ENCODE results near the gene ABCC5. TPM values are rescaled to one million over a fixed set of nuclear protein-coding genes. Genes with fewer than 3 reads are reported as not detected.
"Not testable (repeated sequence)": the region's sequence is repeated elsewhere in the genome, so short reads cannot be mapped to it uniquely, and the experiment has no call there.

The ABCC5 gene
- total RNA-seq, 1 donor from 2014 or later: 50.9 TPM

DNA sequence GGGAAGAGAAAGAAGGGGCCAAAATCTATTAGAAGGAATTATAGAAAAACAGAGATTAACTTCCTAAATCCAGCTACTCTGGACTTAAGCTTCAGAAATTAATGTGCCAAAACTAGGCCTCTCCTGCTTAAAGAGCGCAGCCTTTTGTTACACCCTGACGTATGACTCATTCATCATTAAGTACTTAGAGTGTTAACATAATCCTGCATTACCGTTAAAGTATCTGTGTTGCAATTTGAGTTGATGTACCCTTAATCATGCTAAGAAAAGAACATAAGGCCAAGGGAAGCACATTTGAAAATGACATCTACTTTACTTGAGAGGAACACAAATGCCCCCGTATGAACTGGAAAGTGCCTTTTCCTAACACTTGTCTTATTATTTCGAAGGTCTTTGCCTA lies 21.7 kb upstream of the ABCC5 start:
- no peak overlapping the region for H3K27ac Mint-ChIP-seq (ENCODE audit: unreplicated experiment)
- no peaks in the 10 kb centered on the region for H3K9me3 Mint-ChIP-seq
- H3K27me3 Mint-ChIP-seq (ENCODE audit: low read depth): peaks cover 2% of the 10 kb centered on the region
- DNase-seq (ENCODE audit: low read depth, low spot score): no peak
- no peaks in the 10 kb centered on the region for H3K4me1 Mint-ChIP-seq
- no peaks in the 10 kb centered on the region for H3K36me3 Mint-ChIP-seq (ENCODE audit: low read depth)
- H3K4me3 Mint-ChIP-seq: no peak overlapping the region
- TF ChIP-seq, protein P1, sequence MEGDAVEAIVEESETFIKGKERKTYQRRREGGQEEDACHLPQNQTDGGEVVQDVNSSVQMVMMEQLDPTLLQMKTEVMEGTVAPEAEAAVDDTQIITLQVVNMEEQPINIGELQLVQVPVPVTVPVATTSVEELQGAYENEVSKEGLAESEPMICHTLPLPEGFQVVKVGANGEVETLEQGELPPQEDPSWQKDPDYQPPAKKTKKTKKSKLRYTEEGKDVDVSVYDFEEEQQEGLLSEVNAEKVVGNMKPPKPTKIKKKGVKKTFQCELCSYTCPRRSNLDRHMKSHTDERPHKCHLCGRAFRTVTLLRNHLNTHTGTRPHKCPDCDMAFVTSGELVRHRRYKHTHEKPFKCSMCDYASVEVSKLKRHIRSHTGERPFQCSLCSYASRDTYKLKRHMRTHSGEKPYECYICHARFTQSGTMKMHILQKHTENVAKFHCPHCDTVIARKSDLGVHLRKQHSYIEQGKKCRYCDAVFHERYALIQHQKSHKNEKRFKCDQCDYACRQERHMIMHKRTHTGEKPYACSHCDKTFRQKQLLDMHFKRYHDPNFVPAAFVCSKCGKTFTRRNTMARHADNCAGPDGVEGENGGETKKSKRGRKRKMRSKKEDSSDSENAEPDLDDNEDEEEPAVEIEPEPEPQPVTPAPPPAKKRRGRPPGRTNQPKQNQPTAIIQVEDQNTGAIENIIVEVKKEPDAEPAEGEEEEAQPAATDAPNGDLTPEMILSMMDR (conservative IDR thresholded peaks at IDR 0.05): no peak

- H3K4me1 Mint-ChIP-seq; H3K27me3 Mint-ChIP-seq (ENCODE audit: low read depth); H3K4me3 Mint-ChIP-seq: not testable (repeated sequence)
Measured at GRCh38 chr3:184038307-184038706, 20.6 kb upstream of the ABCC5 start.

DNA sequence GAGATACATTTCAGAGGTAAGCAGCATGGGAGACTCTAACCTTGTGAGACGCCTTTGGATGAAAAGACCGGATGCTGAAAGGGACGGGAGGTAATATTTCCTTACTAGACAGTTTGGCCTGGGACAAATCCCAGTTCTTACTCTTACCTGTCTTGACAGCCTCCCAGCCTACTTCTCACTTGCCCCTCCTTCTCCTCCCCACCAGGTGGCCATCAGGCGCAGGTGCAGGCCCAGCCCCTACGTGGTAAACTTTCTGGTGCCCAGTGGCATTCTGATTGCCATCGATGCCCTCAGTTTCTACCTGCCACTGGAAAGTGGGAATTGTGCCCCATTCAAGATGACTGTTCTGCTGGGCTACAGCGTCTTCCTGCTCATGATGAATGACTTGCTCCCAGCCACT lies 20.1 kb upstream of the ABCC5 start:
- H3K36me3 Mint-ChIP-seq (ENCODE audit: low read depth): no peaks in the 10 kb centered on the region
- no peak overlapping the region for H3K27ac Mint-ChIP-seq (ENCODE audit: unreplicated experiment)
- TF ChIP-seq, protein P1 (conservative IDR thresholded peaks at IDR 0.05): no peak
- peaks cover 9% of the 10 kb centered on the region for H3K27me3 Mint-ChIP-seq (ENCODE audit: low read depth)
- no peaks in the 10 kb centered on the region for H3K4me1 Mint-ChIP-seq
- no peak for DNase-seq (ENCODE audit: low read depth, low spot score)
- H3K4me3 Mint-ChIP-seq: no peak overlapping the region
- H3K9me3 Mint-ChIP-seq: no peaks in the 10 kb centered on the region

More at GRCh38 chr3:184038307-184038706, 20.6 kb upstream of the ABCC5 start:
- peak overlapping the region; percentile 35 for H3K27ac Mint-ChIP-seq (ENCODE audit: unreplicated experiment)
- not testable (repeated sequence) for H3K36me3 Mint-ChIP-seq (ENCODE audit: low read depth); DNase-seq (ENCODE audit: low read depth, low spot score); H3K9me3 Mint-ChIP-seq

DNA sequence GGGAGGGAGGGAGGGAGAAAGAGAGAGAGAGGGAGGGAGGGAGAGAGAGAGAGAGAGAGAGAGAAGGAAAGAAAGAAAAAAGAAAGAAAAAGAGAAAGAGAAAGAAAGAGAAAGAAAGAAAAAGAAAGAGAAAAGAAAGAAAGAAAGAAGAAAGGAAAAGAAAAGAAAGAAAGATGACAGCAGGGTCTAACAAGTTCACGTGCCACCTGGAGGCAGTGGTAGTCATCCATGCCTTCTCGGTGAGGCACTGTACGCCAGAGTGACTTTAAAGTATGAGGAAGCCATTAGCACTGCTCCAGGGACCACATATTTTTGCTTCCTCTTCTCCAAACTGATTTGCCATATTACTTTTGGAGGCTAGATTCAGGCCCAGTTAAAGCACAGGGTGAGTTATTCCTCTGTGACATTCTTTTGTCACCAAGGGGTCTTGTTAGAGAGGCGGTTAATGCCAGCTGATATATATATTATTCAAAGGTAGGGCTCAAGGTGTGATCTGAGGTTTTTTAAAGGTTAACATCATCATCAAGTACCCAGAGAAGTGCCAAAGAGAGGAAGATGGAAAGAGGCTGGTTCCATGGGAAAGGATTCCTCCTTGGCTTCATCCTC lies 13.6 kb upstream of the ABCC5 start, which contains the start of gene HTR3D:
HTR3D (plus strand) TSS at position 556 of the 606 bp plus-strand sequence; CDS start at position 556, 0 bp downstream.
- Mint-ChIP-seq H3K4me3 (no peak within 1 kb of the TSS), H3K36me3 (ENCODE audit: low read depth) (no peaks in the 10 kb centered on the region), H3K27me3 (ENCODE audit: low read depth) (peaks cover 27% of the 10 kb centered on the region), H3K27ac (ENCODE audit: unreplicated experiment) (no peak within 1 kb of the TSS), H3K9me3 (no peaks in the 10 kb centered on the region), H3K4me1 (no peaks in the 10 kb centered on the region)
- no peak for DNase-seq (ENCODE audit: low read depth, low spot score)
- TF ChIP-seq, protein P1 (conservative IDR thresholded peaks at IDR 0.05): no peak

DNA sequence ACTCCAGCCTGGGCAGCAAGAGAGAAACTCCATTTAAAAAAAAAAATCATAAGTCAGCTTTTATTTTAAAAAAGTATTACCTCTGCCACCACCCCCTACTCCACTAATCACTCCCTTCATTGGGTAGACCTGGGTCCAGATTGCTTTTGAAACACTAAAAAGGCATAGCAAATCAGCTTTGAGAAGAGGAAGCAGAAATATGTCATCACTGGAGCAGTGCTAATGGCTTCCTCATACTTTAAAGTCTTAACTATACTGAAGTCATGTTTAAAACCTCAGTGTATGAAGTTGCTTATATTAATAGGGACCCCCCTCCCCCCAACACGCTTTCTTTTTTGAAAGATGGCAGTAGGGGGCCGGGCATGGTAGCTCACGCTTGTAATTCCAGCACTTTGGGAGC lies 12.9 kb upstream of the ABCC5 start:
- no peak overlapping the region for H3K4me3 Mint-ChIP-seq
- TF ChIP-seq, protein P1 (conservative IDR thresholded peaks at IDR 0.05): no peak
- no peak for DNase-seq (ENCODE audit: low read depth, low spot score)
- no peaks in the 10 kb centered on the region for H3K9me3 Mint-ChIP-seq
- no peaks in the 10 kb centered on the region for H3K36me3 Mint-ChIP-seq (ENCODE audit: low read depth)
- H3K27ac Mint-ChIP-seq (ENCODE audit: unreplicated experiment): no peak overlapping the region
- H3K27me3 Mint-ChIP-seq (ENCODE audit: low read depth): peaks cover 30% of the 10 kb centered on the region
- no peaks in the 10 kb centered on the region for H3K4me1 Mint-ChIP-seq

- Mint-ChIP-seq H3K4me1 (no peaks in the 10 kb centered on the region), H3K4me3 (no peak overlapping the region), H3K27me3 (ENCODE audit: low read depth) (peaks cover 28% of the 10 kb centered on the region), H3K9me3 (no peaks in the 10 kb centered on the region), H3K27ac (ENCODE audit: unreplicated experiment) (no peak overlapping the region), H3K36me3 (ENCODE audit: low read depth) (no peaks in the 10 kb centered on the region)
- no peak for DNase-seq (ENCODE audit: low read depth, low spot score)
- TF ChIP-seq, protein P1 (conservative IDR thresholded peaks at IDR 0.05): no peak
Measured at GRCh38 chr3:184029443-184029842, 11.8 kb upstream of the ABCC5 start.

DNA sequence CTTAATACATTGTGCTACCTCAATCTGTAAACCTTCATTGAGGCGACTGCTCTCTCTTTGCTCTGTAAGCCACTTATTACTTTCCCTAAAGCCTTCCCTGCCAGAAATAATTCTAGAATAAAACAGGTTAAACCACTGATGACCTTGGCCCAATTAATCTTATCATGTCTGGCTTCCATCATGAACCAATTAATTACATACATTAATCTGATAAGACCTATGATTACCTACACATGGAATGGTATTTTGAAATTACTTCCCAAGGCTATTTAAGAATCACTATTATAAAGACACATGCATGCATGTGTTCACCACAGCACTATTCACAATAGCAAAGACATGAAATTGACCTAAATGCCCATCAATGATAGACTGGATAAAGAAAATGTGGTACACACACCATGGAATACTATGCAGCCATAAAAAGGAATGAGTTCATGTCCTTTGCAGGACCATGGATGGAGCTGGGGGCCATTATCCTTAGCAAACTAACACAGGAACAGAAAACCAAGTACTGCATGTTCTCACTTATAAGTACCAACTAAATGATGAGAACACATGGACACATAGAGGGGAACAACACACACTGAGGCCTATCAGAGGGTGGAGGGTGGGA lies 10.7 kb upstream of the ABCC5 start:
- H3K27me3 Mint-ChIP-seq (ENCODE audit: low read depth): peaks cover 24% of the 10 kb centered on the region
- not testable (repeated sequence) for H3K9me3 Mint-ChIP-seq; H3K4me3 Mint-ChIP-seq; H3K36me3 Mint-ChIP-seq (ENCODE audit: low read depth); H3K27ac Mint-ChIP-seq (ENCODE audit: unreplicated experiment); H3K4me1 Mint-ChIP-seq; DNase-seq (ENCODE audit: low read depth, low spot score)

- DNase-seq (ENCODE audit: low read depth, low spot score); H3K9me3 Mint-ChIP-seq; H3K4me1 Mint-ChIP-seq; H3K4me3 Mint-ChIP-seq; H3K27ac Mint-ChIP-seq (ENCODE audit: unreplicated experiment); H3K36me3 Mint-ChIP-seq (ENCODE audit: low read depth): not testable (repeated sequence)
- H3K27me3 Mint-ChIP-seq (ENCODE audit: low read depth): peaks cover 12% of the 10 kb centered on the region
Measured at GRCh38 chr3:184025256-184025655, 7.6 kb upstream of the ABCC5 start.
